Bronchial epithelial cell (primary cell): Measurements from ENCODE around the gene DLGAP1. TPM values are rescaled to one million over a fixed set of nuclear protein-coding genes. Genes with fewer than 3 reads are reported as not detected.
"Not testable (repeated sequence)": the region's sequence is repeated elsewhere in the genome, so short reads cannot be mapped to it uniquely, and the experiment has no call there.

ENCODE experiments used
- DNase-seq: peaks from one replicate; pipeline ENCODE4 v3.0.0-alpha.2; 2010; ENCODE audit warnings: low read depth
- FAIRE-seq: peaks from 2 replicates; lab custom pipeline; 2011; peaks lifted over from hg19 to GRCh38; lab: Jason Lieb, UNC
- H3K27me3 ChIP-seq: 2 replicates; pipeline ENCODE4 v1.5.1; 2011; ENCODE audit warnings: low read length; ENCODE audit not compliant: control insufficient read depth, insufficient read depth
- H3K36me3 ChIP-seq: 2 replicates; pipeline ENCODE4 v1.5.1; 2011; ENCODE audit warnings: low read length; ENCODE audit not compliant: control insufficient read depth, insufficient read depth
- H3K4me3 ChIP-seq: 2 replicates; pipeline ENCODE4 v1.5.1; 2011; ENCODE audit warnings: mild to moderate bottlenecking, low read depth, low read length, control low read depth
- total RNA-seq: library from RNA; depleted of rRNA; stranded (reverse); fragments of >200 nt; gene quantifications from 2 replicates; pipeline ENCODE4 v1.2.1, GENCODE V29; 2014
- TF ChIP-seq, protein P1 (sequence below): IDR thresholded peaks from 2 replicates; pipeline ENCODE4 v1.5.1; 2011; ENCODE audit warnings: mild to moderate bottlenecking, moderate library complexity, low read length, control low read depth, inconsistent platforms; ENCODE audit not compliant: insufficient read depth, severe bottlenecking

The DLGAP1 gene
- total RNA-seq = 0.26 TPM in 1 of 2 replicates, not detected in the other

DNA sequence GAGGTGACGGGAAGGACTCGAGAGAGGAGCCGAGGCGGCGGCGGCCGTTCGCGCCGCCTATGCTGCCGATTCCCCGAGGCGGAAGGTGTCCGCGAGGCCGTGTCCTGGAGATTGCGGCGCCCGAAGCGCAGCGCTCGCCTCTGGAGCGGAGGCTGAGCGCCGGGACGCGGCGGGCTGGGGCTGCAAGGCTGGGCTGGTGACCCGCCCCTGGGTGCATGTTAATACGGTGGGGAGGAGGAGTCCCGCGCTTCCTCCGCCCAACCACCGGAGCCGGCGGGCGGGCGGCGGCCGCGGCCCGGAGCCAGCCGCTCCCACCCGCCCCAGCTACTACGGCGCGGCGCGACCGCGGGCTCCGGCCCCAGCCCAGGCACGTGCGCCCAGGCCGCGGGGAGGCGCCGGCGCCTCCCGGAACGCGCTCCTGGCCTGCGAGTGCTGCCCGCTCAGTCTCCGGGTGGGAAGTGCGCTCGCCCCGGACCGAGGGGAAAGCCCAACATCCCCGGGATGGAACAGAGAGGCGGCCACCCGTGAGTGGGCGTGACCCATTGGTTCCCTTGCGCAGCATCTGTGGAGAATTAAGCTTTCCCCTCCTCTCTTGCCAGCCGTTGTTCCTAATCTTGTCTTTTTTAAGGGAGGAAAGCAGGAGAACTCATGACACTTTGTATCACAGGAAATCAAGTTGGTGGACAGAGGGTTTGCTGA is at the start of gene DLGAP1:
Gene DLGAP1 (minus strand): TSS at position 195 of the 699 bp plus-strand sequence.
- Histone ChIP-seq H3K4me3 (peak within 1 kb of the TSS; percentile 5), H3K36me3 (no peaks in the 10 kb centered on the region), H3K27me3 (peaks cover 17% of the 10 kb centered on the region)
- no peak for FAIRE-seq
- TF ChIP-seq, protein P1, sequence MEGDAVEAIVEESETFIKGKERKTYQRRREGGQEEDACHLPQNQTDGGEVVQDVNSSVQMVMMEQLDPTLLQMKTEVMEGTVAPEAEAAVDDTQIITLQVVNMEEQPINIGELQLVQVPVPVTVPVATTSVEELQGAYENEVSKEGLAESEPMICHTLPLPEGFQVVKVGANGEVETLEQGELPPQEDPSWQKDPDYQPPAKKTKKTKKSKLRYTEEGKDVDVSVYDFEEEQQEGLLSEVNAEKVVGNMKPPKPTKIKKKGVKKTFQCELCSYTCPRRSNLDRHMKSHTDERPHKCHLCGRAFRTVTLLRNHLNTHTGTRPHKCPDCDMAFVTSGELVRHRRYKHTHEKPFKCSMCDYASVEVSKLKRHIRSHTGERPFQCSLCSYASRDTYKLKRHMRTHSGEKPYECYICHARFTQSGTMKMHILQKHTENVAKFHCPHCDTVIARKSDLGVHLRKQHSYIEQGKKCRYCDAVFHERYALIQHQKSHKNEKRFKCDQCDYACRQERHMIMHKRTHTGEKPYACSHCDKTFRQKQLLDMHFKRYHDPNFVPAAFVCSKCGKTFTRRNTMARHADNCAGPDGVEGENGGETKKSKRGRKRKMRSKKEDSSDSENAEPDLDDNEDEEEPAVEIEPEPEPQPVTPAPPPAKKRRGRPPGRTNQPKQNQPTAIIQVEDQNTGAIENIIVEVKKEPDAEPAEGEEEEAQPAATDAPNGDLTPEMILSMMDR = no peak
- DNase-seq = peak; percentile 4

DNA sequence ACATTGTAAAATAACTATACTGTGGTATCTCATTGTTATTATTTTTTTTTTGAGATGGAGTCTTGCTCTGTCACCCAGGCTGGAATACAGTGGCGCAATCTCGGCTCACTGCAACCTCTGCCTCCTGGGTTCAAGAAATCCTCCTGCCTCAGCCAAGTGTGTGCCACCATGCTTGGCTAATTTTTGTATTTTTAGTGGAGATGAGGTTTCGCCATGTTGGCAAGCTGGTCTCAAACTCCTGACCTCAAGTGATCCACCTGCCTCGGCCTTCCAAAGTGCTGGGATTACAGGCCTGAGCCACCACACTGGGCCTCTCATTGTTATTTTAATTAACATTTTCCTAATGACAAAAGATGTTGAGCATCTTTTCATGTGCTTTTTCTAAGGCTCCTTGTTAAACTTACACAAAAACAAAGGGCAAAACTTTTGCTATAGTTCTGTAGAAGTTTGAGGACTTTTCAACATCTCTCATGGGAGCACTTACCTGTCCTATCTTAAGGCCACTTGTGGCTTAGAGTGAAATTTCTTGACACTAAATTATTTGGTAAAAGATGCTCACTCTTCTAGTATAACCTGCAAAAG is 39.7 kb upstream of the DLGAP1 start:
- H3K27me3 ChIP-seq, H3K36me3 ChIP-seq, FAIRE-seq, DNase-seq, H3K4me3 ChIP-seq: not testable (repeated sequence)

DNA sequence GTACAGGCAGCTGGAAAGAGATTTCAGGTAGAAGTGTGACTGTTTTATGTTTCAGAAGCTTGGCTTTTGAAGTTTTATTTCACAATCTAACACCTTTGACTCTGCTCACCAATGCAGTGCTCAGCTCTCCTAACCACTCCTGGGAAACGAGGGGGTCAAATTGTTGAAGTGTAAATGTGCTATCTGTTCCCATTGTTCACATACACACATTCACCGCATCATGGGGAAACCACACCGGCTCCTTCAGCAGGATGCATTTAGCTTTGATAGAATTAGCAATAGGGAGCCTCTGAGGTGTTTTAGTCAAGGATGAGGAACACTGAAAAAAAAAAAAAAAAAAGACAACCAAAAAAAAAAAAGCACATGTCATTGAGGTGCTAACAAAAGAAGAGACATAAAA is 13.4 kb upstream of the DLGAP1 start:
- FAIRE-seq (no peak), DNase-seq (no peak)
- Histone ChIP-seq H3K36me3 (no peaks in the 10 kb centered on the region), H3K27me3 (no peaks in the 10 kb centered on the region), H3K4me3 (no peak overlapping the region)
- TF ChIP-seq, protein P1 = no peak

DNA sequence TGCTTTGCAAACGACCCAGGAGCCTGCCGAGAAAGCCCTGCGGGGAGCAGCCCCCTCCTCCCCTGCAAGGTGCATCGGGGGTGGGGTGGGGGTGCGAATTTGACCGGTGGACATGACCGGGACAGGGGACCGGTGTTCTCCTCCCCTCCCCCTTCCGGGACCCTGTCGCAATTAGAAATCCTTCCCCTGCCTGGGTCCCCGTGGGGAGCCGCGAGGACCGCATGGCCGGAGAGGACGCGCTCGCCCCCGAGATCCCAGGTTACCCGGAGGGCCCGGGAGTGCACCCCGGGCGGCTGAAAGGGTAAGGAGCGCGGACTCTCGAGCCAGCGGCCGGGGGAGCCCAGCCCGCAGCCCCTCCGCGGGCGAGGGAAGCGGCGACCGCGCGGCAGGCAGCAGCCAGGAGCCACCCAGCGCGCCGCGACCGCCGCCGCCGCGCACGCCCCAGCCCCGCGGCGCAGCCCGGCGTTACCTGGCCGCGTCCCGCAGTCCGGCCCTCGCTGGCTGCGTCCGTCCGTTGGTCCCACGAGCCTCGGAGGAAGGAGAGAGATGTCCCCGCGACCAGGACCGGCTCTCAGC is 482 bp downstream of the DLGAP1 start:
- no peak for DNase-seq
- FAIRE-seq = no peak
- TF ChIP-seq, protein P1 = no peak

DNA sequence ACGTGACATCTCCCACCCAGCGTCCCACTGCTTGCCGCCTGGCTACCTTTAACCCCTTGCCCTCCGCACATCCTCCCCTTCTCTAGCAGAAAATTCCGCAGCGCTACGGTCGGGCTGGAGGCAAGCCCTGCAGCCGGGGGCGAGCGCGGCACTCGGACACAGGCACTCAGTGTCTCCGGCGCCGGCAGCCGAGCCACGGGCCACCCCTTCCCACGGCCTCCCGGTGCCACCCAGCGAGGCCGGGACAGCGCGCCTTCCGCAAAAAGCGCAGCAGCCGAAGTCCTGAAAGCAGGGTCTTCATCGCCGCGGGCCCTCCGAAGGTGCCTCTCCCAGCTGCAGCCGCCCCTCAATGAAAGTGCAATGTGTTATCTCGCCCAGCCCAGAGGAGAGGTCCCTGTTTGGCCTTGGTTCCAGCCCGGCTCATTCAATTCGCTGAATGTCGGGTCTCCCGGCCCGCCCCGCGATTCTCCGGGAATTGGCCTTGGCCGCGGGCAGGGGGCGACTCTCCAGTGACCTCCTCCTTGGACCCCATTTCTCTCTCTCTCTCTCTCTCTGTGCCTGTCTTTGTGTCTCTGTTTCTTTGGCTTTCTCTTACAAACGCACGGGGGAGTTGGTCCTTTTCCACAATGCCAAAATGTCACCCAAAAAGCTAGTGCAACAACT is 1.1 kb downstream of the DLGAP1 start:
- Histone ChIP-seq H3K27me3 (peaks cover 17% of the 10 kb centered on the region), H3K36me3 (no peaks in the 10 kb centered on the region), H3K4me3 (no peak overlapping the region)
- DNase-seq = no peak
- TF ChIP-seq, protein P1 = no peak
- FAIRE-seq = no peak

More for the DNA sequence above, 482 bp downstream of the DLGAP1 start:
- Histone ChIP-seq H3K4me3 (peak overlapping the region; percentile 5), H3K27me3 (peaks cover 17% of the 10 kb centered on the region), H3K36me3 (no peaks in the 10 kb centered on the region)

DNA sequence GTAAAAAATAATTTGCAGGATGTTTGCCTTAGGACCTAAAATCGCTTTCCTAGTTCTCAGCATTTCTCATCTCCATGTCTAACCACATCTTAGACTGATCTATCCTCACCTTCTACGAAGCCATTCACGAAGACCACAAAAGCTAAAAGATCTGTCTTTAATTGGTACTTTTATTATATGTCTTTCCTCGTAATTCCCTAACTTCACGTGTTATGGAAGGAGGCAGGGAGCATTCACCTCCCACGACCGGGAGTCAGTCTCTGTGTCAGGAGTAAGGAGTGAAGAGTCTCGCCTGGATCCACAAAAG is 1.6 kb downstream of the DLGAP1 start:
- no peak for DNase-seq
- H3K36me3 ChIP-seq = no peaks in the 10 kb centered on the region
- TF ChIP-seq, protein P1 = no peak
- no peak overlapping the region for H3K4me3 ChIP-seq
- no peak for FAIRE-seq
- H3K27me3 ChIP-seq = peaks cover 17% of the 10 kb centered on the region
